ENCODE data around the gene UQCRH.

DNA sequence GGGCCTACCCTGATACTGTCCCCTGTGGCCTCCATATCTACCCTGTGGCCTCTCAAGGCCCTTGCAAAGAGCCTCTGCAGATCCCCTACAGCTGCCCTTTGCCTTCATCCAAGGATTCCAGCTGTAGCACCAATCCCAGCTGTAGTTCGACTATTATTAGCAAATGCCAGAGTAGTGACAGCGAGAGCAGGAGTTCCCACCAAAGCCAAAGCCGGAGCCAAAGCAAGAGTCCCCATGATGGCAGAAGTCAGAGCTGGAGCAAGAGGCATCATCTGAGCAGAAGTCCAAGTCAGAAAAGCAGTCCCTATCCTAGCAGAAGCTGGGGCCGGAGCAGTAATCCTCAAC lies 39.8 kb downstream of the UQCRH start:
- TF ChIP-seq ZNF274 (IDR thresholded peaks at IDR 0.05; ENCODE audit: low read depth, low read length) (no peak), YY1 (IDR thresholded peaks at IDR 0.05; ENCODE audit: insufficient read depth, insufficient read length) (no peak)

Data from NT2/D1 (cell line).